NCI-H187 (cell line): Measurements from ENCODE around the gene TTC28.
"Not testable (repeated sequence)": the region's sequence is repeated elsewhere in the genome, so short reads cannot be mapped to it uniquely, and the experiment has no call there.

Experiments used
- DNase-seq, 2 experiments: peaks; one replicate each; lab custom pipeline; 2025; lab: John Stamatoyannopoulos, UW

The TTC28 gene

DNA sequence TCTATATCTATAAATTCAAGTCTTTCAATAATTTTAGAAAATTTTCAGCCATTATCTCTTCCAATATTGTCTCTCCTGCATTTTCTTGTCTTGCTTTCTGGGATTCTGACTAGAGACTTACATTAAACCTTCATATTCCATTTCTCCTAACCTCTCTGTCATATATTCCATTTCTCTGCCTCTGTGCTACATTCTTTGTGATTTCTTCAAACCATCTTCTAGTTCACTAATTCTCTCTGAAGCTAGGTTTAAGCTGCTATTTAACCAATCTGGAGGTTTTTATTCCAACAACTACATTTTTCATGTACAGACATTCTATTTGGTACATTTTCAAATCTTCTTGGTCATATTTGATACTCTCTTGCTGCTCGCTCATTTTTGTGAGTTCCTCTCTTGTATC is 122.5 kb downstream of the TTC28 start:
- DNase-seq = no peak

DNA sequence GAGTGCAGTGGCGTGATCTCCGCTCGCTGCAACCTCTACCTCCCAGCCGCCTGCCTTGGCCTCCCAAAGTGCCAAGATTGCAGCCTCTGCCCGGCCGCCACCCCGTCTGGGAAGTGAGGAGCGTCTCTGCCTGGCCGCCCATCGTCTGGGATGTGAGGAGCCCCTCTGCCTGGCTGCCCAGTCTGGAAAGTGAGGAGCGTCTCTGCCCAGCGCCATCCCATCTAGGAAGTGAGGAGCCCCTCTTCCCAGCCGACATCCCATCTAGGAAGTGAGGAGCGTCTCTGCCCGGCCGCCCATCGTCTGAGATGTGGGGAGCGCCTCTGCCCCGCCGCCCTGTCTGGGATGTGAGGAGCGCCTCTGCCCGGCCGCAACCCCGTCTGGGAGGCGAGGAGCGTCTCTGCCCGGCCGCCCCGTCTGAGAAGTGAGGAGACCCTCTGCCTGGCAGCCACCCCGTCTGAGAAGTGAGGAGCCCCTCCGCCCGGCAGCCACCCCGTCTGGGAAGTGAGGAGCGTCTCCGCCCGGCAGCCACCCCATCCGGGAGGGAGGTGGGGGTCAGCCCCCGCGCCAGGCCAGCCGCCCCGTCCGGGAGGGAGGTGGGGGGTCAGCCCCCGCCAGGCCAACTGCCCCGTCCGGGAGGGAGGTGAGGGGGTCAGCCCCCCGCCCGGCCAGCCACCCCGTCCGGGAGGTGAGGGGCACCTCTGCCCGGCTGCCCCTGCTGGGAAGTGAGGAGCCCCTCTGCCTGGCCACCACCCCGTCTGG is 126.4 kb downstream of the TTC28 start:
- not testable (repeated sequence) for DNase-seq

DNA sequence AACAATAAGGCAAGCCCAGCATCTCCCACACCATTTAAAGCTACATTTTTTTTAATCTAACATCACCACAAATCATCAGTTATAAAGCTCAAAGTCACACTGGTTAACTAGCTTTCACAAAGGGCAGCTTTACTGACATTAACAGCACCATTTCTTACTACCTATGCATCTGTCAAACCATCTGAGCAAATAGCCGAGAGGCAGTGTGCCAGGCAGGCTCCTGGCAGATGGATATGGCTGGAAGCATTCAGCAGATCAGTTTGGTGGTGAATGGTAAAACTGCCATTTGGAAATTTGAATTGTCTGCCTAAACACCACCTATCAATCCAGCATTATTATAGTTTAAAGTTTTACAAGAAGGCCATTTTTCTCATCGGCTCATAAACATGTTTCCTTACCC is 131.2 kb downstream of the TTC28 start:
- DNase-seq = no peak

DNA sequence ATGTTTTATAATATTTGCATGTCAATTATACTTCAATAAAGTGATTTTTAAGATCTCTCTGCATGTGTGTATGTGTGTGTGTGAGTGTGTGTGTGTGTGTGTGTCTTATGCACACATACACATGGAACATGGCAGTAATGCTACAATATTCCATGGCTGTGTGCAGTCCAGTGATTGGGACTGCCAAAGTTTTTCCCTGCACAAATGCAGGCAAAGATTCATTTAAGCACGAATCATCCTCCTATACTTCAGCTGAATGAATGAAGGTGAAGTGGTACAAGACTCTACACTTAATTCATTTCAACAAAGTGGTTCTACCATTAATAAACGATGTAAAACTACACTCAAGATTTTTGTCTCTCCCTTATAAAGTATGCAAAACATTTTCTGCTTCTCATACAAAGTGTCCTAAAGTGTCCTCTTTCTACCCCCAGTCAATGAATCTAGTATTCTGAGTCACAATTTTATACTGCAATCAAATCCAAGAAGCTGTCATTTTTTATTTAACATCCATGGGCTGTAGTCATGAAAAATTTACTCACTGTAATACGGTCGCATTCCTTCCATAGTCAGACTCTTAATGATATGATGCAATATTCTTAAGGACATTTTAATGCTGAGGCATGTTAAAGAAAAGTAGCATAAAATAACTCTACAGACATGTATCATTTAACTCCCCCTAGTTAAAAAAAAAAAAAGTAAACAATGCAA is 132.4 kb downstream of the TTC28 start:
- DNase-seq = no peak

GRCh38 chr22:28544431-28544868 is 135.2 kb downstream of the TTC28 start:
- no peak for DNase-seq

DNA sequence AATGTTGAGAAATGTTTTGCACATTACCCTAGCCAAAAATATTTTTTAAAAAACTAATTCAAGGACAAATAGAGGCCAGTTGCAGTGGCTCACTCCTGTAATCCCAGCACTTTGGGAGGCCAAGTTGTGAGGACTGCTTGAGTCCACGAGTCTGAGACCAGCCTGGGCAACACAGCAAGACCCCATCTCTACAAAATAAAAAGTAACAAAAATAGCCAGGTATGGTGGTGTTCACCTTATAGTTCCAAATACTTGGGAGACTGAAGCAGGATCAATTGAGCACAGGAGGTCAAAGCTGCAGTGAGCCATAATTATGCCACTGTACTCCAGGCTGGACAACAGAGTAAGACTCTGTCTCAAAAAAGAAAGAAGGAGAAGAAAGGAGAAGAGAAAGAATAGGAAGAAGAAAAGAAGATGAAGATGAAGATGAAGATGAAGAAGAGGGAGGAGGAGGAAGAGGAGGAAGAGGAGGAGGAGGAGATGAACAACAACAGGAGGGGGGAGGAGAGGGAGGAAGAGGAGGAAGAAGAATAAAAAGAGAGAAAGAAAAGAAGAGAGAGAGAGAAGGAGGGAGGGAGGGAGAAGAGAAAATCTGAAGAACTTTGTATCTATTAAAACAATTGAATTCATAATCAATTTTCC is 136.5 kb downstream of the TTC28 start:
- DNase-seq = no peak

GRCh38 chr22:28541137-28541536 is 138.5 kb downstream of the TTC28 start:
- DNase-seq = no peak

DNA sequence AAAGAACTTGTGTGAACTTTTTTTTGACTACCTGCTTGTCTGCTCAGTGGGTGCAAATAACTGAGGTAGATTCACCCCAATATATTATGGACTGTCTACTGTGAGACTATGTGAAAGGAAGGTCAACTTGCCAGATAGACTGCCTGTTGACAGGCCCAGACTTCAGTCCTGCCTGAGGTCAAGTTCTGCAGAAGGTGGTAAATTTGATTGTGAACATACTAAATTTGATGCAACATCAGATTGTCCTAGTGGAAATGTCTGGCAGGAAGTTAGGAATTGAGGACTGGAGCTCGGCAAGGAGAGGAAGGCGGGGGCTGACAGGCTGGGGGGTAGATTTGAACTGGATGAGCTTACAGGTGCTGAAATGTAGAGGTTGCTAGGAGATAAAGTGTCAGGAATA is 140.7 kb downstream of the TTC28 start:
- no peak for DNase-seq

GRCh38 chr22:28530565-28530964 is 149.1 kb downstream of the TTC28 start:
- DNase-seq = not testable (repeated sequence)

- not testable (repeated sequence) for DNase-seq
These were observed 150.5 kb downstream of the TTC28 start for GRCh38 chr22:28529144-28529543.

DNA sequence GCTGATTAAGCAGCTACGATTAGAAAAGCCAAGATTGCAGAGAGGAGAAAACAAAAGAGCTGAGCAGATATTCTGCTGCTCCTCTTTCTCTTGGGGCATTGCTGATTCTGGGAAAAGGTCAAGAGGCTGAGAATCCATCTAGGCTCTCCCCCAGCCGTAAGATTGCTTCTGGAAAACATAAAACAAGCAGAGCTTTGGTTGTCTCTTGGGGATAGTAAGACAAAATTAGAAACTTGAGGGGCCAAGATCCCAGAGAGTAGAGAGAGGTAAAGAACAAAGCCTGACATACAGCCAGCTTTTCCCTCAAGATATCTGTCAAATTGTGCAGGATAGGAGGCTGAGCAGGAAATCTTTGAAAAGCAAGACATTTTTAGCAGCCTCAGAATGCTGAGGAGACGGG is 158.2 kb downstream of the TTC28 start:
- no peak for DNase-seq

GRCh38 chr22:28514321-28514821 is 165.3 kb downstream of the TTC28 start:
- DNase-seq = no peak

- not testable (repeated sequence) for DNase-seq
These were observed 167.3 kb downstream of the TTC28 start for GRCh38 chr22:28512387-28512786.

GRCh38 chr22:28507896-28508295 is 171.7 kb downstream of the TTC28 start:
- no peak for DNase-seq

GRCh38 chr22:28506150-28506535 is 173.5 kb downstream of the TTC28 start:
- DNase-seq = no peak

DNA sequence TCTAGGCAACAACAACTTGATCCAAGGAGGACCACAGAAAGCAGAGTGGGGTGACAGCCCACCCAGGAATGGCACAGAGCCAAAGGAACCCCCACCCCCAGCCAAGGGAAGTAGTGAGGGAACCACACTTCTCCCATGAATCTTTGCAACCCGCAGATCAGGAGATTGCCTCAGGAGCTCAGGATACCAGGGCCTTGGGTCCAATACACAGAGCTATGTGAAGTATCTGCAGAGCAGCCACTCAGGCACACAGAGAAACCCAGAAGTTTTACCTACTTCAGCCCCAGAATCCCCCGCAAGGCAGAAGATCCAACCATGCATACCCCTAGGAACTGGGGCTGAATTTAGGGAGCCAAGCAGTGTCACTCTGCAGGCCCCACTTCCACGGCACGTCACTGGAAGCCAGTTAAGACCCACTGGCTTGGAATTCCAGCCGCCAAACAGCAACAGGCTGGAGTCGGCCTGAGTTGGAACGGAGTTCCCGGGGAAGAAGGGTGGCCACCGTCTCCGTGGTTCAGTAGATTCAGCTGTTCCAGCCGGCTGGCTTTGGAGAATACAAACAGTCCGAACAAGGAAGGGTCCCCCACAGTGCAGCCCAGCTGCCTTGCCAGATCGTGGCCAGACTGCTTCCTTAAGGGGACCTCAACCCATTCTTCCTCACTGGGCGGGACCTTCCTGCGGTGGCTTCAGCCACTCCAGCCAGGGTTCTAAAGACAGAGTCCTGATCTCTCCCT is 174.1 kb downstream of the TTC28 start:
- no peak for DNase-seq

GRCh38 chr22:28500006-28500405 is 179.6 kb downstream of the TTC28 start:
- no peak for DNase-seq

GRCh38 chr22:28498044-28498443 is 181.6 kb downstream of the TTC28 start:
- no peak for DNase-seq

GRCh38 chr22:28497188-28497587 is 182.5 kb downstream of the TTC28 start:
- DNase-seq = no peak

GRCh38 chr22:28491289-28491688 is 188.4 kb downstream of the TTC28 start:
- not testable (repeated sequence) for DNase-seq

- DNase-seq = no peak
These were observed 190.8 kb downstream of the TTC28 start for GRCh38 chr22:28488825-28489224.

DNA sequence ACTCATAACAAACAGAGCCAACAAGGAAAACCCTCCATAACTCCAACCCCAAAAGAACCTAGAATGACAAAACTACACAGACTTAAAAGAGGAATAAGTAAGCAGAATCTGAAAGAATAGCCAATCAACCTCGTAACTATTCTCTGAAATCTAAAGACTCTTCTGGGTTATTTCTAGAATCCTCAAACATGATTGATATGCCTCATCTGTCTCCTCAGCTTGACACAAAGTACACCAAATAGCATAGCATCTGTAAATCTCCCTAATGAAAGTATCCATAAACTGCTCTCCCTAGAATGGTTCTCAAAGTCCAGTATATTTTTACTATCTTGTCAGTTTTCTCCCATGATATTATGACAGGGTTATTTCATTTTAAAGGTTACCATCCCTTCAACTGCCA is 195.0 kb downstream of the TTC28 start:
- no peak for DNase-seq
